ENCODE results near the gene CABP7.
A peak's percentile ranks its signal among the peaks of the same experiment; 100 is the strongest.
"Not testable (repeated sequence)": the region's sequence is repeated elsewhere in the genome, so short reads cannot be mapped to it uniquely, and the experiment has no call there.

Gene CABP7

DNA sequence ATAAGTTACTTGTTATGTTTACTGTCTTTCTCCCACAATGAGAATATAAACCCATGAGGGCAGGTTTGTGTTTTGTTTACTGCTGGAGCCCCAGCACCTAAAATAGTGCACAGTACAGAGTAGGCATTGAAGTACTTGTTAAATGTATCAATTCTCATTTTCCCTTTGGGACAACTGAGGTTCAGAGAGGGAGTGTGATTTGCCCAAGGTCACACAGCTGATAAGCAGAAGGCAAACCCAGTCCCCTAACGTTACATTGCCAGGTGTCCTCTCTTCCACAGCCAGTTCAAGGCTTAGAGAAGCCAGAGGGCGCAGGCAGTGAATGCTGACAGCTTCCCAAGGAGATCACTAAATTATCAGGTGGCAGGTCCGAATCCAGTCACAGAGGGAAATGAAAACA is 30.2 kb downstream of the CABP7 start:
- no peak for DNase-seq

DNA sequence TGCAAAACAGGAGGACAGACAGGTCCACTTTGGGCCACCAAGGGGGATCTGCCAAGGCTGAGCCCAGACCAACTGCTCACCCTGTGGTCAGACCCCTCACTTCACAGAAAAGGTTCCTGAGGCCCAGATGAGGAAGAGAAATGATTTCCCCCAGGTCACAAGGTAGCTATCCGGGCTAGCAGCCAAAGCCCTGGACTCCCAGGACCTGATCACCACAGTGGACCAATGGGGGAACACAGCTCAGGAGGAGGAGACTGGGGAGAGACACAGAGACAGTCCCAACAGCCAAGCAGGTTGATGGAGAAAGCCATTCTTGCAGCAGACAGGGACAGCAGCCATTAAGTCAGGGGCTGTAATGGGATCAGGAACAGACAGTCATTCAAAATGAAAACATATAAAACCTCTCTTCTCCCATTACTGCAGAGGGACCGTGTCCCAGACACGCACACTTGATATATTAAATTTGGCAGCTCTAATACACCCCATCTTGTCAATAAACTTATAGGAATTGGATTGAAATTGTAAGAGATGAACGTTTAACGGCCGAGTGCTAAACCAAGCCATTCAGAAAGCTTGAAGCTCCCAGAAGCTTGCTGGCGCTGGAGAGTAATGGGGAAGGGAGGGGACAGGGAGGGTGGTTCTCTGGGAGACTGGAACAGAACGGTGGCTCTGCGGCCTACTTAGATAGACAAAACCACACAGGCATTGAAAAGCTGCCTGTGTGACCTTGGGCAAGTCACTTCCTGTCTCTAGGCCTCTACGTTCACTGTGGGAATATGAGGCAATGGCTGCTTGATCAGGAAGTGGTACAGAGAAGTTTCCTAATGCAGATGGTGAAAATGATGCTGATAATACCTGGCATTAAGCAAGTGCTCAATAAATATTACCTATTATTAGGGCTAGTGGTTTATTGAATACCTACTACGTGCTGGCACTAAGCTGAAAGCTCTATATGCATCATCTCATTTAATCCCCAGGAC is 31.0 kb downstream of the CABP7 start:
- DNase-seq: no peak

DNA sequence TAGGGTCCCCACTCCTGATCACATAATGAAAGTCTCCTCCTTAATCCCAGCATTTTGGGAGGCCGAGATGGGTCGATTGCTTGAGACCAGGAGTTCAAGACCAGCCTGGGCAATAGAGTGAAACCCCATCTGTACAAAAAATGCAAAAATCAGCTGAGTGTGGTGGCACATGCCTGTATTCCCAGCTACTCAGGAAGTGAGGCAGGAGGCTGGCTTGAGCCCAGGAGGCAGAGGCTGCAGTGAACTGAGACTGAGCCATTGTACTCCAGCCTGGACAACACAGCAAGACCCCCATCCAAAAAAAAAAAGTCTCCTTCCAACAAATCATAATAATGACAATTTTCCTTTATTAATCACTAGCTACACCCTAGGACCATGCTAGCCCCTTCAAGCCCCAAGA is 31.9 kb downstream of the CABP7 start:
- DNase-seq: no peak

DNA sequence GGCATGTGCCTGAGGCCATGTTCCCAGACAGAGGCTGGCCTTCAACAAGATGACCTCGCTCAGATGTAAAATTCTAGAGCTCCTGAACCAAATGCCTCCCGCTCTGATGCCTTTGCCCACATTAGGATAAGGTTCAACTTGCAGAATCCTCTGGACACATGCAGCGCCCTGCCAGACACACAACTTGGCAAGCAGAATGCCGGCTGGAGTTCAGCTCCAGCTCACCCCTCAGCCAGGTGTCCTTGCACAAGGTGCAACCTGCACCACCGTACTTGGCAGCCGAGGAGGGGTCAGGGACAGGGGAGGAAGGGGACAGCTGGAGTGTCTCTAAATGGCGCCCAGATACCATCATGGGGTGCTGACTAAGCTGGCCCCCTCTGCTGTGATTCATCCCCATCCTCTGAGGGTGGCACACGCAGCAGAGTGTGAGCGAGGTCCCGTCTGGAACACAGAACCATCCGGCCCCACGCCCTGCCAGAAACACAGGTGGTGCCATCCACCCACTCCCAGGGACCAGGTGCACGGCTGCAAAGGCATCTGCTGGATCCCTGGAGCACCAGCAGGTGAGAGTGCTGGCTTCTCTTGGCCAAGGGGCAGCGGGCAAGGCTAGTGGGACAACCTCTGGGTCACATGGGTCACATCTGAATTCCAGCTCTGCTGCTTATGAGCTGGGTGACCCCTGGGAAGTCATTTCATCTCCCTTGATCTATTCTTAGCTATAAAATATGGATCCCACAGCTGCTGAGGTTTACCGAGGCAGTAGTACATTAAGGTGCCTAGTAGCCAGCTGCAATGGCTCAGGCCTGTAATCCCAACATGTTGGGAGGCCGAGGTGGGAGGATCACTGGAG is 34.2 kb downstream of the CABP7 start:
- DNase-seq: no peak

DNA sequence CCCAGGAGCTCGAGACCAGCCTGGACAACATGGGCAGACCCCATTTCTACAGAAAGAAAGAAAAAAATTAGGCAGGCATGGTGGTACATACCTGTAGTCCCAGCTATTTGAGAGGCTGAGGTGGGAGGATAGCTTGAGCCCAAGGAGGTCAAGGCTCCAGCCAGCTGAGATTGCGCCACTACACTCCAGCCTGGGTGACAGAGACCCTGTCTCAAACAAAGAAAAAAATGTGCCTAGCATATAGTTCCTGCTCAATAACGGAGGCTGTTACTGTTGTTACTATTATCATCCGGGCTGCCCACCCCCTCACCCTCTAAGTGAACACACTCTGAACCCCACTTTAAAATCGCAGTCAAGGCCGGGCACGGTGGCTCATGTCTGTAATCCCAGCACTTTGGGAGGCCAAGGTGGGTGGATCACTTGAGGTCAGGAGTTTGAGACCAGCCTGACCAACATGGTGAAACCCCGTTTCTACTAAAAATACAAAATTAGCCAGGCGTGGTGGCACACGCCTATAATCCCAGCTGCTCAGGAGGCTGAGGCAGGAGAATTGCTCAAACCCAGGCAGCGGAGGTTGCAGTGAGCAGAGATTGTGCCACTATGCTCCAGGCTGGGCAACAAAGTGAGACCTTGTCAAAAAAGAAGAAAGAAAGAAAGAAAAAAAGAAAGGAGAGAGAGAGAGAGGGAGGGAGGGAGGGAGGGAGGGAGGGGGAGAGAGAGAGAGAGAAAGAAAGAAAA is 35.0 kb downstream of the CABP7 start:
- not testable (repeated sequence) for DNase-seq

DNA sequence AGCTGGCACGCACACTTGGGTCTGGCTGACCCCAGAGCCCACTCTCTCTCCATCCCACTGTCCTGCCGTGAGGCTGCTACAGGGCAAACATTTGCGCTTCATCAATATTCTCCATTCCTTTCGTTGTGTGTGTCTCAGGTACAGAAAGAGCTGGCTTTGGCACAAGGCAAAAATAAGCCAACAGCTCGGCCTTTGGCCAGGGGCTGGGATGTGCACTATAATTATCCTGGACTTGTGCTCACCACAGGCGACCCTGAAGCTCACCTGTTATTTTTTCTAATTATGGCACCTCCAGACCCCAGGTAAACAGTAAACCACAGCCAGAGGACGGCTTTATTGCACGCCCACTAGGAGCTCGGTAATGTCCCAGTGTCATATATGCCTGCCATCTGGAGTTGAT is 36.1 kb downstream of the CABP7 start:
- no peak for DNase-seq

DNA sequence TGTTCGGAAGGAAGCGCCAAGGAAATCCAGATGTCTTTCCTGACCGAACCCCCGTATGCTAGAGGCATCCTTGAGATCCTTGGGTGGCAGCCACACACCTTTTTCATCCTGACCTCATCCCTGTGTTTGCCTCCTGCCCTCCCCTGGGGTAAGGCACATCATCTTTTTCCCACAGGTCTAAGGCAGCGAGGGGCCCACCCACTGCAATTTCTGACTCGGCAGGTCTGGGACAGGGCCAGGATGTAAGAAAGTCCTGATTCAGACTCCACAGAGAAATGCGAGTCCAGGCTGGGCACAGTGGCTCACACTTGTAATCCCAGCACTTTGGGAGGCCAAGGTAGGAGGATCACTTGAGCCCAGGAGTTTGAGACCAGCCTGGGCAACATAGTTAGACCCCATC is 36.5 kb downstream of the CABP7 start:
- no peak for DNase-seq

DNA sequence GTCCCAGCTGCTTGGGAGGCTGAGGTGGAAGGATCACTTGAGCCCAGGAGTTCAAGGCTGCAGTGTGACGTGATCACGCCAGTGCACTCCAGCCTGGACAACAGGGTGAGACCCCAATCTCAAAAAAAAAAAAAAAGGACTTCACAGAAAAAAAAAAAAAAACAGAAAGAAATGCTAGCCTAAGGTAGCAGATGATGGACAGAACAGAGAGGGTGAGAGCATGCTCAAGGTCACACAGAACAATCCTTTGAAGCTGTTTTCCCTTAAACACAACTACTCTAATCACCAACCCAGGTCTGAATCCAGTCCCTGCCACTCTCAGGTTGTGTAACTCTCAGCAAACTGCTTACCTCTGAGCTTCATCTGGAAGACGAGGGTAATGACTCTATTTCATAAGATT is 37.3 kb downstream of the CABP7 start:
- no peak for DNase-seq

DNA sequence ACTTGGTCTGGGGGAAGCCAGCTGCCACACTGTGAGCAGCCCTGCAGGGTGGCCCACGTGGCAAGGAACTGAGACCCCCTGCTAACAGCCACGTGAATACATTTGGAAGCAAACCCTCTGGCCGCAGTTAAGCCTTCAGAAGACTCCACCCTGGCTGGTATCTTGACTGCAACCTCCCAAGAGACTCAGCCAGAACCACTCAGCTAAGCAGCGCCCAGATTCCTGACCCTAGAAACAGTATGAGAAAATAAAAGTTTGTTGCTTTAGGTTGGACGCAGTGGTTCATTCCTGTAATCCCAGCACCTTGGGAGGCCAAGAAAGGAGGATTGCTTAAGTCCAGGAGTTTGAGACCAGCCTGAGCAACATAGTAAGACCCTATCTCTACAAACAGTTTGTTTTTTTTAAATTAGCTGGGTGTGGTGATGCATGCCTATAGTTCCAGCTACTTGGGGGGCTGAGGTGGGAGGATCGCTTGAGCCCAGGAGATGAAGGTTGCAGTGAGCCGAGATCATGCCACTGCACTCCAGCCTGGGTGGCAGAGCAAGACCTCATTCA is 38.3 kb downstream of the CABP7 start:
- no peak for DNase-seq

DNA sequence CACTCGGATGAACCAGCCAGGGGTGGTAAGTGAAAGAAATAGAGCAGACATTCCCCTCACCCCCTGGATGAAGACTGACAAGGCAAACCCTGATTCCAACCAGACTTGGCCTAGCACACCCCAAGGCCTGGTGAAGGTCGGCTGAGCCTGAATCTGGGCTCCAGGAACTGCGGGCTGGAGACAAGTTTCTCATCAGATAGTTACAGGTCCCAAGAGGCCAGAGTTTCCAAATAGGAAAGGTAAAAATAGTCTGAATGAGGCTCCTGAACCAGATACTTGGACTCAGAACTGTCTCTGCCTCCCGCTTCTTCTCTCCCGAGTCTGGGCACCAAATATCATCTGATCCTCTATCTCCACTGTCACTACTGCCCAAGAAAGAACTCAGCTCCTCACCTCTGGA is 39.2 kb downstream of the CABP7 start:
- DNase-seq: no peak

DNA sequence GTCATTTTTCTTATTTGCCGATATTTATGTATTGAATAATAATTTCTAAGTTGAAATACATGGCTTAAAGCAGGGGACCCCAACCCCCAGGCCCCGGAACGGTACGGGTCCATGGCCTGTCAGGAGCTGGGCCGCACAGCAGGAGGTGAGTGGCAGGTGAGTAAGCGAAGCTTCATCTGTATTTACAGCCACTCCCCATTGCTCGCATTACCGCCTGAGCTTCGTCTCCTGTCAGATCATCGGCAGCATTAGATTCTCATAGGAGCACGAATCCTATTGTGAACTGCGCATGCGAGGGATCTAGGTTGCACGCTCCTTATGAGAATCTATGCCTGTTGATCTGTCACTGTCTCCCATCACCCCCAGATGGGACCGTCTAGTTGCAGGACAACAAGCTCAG is 42.5 kb downstream of the CABP7 start:
- no peak for DNase-seq

DNA sequence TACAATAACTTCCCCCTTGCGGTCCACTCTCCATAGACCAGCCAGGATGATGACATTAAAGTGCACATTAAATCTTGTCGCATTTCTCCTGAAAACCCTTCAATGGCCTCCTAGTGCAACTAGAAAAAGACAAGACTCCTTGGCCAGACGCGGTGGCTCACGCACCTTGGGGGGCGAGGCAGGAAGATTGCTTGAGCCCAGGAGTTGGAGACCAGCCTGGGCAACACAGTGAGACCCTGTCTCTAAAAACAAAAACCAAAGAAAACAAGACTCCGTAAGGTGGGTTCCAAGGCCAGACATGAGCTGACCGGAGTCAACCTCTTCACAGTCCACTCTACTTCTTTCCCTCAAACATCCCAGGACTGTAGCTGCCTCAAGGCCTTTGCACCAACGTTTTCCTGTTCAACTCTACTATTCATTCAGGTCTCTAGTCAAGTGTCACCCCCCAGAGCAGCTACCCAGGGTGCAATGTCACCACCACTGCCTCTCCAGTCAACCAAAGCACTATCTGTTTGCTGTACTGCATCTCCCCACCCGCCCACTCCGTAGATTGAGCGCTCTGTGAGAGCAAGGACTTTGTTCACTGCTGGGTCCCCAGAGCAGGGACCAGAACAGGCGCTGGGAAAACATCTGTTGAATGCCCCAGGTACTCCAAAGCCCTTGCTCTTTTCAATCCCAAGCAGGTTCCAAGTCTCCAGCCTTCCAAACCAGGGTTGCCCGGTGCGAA is 46.3 kb downstream of the CABP7 start:
- no peak for DNase-seq

DNA sequence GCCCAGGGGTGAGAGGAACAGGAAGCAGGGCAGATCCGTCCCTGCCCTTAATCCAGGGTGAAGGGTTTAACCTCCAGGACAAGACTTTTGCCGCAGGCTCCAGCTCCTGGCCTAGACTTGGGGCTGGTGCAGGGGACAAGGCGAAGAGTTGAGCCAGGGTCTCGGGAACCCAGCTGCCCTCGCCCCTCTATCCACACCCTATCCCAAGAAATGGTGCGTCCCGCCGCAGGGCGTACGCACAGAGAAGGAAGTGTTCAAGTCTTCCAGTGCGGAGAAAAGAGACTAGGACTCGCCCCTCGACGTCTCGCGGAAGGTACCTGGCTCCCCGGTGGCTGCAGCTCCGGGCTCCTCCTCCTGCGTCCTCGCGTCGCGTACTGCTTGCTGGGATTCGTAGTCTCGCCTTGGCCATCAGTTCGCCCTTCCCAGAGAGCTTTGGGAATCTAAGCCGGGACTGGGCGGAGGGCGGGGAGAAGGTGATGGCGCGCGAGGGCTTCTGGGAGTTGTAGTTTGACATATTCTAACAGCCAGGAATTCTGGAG is 46.9 kb downstream of the CABP7 start, which contains the start of gene ZMAT5:
Gene ZMAT5, minus strand, starts transcription at position 376 of the 539 bp plus-strand sequence. CDS start 18,463 bp downstream, outside the sequence.
- DNase-seq: peak; percentile 99

DNA sequence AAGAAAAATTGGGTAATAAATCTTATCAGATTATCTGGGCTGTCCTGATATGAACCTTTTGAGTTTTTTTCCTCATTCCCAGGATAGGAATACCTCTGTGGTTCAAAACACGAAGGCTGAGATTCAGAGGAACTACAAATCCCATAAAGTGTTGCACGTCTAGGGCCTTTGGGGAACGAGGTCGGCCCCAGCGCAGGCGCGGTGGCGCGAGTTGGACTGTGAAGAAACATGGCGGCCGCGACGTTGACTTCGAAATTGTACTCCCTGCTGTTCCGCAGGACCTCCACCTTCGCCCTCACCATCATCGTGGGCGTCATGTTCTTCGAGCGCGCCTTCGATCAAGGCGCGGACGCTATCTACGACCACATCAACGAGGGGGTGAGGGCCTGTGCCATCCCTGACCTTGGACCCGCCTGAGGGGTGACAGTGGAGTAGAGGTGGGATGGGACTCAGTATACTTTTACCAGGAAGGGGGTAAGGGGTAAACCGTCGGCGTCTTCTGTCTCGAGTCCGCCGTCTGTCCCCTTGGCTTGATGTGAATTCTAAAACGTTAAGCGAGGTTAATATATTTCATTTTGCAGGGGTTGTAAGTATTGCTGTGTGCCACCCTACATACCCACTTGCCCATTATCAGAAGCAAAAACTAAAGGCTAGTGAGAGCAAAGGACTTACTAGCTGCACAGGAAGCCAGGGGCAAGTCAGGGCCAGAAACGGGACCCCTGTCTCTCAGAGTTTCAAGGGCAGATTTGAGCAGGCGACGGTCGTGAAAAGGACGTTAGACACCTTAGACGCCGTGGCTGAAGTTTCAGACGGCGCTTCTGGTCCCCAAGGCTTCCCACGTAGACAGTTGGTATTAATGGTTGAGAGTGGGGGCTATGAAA is 47.6 kb downstream of the CABP7 start, which contains the start of gene UQCR10:
Gene UQCR10, plus strand, starts transcription at position 199 of the 881 bp plus-strand sequence. Its CDS starts 30 bp downstream, at position 229.
- peak; percentile 99 for DNase-seq

DNA sequence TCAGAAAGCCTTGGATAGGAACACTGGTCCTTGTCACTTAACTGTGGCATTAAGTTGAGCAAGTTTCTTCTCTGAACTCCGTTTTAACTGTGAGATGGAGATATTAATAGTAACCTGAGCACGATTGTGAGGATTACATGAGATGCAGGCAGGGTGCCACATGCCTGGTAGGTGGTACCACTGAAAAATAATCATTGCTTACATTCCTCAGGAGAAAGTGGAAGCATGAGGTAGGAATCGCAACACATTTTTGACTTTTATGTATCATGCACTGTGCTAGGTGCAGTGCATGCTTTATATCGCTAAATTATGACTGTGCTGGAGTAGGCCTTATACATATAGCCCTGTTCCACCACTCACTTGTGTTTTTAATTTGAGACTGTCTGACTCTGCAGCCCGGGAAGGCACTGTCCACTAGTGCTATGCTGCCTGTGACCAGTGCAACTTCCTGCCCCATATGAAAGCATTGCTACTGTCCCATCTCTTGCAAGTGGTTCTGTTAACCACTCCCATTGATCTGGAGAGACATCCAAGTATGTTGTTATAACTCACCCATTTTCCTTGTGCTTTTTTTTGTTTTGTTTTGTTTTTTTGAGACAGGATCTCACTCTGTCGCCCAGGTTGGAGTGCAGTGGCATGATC is 48.4 kb downstream of the CABP7 start:
- DNase-seq: no peak

DNA sequence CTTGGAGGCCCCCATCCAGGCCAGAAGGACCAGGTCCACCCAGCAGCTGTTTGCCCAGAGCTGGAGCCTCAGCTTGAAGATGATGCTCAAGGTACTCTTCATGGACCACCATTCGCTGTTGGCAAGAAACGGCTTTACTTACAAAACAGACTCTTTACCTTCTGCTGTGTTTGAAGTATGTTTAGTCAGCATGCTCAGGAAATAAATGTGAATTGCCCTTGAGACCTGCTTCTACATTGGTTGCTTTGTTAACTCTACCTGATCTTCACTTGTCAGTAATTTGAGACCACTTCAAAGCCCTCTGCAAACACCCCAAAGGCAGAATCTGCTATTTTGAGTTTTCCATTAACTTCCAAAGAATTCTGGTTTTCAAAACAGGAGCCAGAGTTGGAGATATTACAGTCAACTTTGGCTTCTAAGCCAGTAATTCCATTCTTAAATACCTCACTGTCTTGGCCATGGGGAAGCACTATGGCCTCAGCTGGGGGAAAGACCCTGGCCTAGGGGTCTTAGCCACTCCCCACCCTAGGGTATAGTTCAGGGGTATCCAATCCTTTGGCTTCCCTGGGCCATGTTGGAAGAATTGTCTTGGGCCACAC is 50.0 kb downstream of the CABP7 start:
- DNase-seq: no peak

DNA sequence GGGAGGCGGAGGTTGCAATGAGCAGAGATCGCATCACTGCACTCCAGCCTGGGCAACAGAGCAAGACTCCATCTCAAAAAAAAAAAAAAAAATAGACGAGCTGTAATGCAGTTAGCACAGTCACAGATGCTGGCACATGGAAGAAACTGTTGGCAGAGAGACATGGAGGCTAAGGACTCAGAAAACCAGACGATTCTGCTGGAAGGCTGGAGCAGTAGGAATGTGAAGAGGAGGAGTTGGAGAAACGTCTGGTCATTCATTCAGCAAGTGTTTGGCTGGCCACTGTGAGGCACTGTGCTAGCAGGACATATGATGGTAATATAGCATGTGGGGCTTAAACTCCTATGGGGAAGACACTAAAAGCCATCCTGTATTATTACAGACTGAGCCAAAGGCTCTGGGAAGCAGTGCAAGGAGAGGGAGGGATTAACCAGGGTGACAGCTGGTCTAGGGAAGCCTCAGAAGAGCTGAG is 52.4 kb downstream of the CABP7 start:
- DNase-seq: no peak

DNA sequence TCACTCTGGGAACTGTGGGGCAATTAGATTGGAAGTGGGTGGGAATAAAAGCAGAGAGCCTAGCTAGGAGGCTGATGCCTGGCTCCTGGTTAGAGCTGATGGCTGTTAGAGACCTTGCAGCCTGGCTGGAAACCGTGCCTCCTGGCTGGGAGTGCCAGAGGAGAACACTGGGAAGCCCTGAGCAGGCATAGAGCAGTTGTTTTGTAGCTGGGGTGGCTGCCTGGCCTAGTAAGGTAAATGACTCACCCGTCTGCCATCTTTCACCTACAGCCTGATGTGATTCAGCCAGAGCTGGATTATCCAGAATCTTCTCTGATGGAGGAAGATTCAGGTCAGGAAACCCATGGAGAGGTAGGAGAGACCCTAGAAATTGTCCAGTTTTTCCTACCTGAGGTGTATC is 53.4 kb downstream of the CABP7 start:
- DNase-seq: no peak

DNA sequence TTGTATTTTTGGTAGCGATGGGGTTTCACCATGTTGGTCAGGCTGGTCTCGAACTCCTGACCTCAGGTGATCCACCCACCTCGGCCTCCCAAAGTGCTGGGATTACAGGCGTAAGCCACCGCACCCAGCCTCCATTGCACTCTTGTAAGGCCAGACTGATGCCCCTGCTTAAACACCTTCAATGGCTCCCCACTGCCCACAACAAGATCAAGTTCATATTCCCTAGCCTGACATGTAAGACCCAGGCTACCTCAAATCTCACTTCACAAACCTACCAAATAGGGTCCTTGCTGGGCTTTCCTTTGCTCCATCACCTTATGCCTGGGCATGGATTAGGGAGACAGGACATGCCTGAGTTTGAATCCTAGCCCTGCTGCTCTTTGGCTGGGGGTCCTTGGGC is 60.4 kb downstream of the CABP7 start:
- DNase-seq: no peak
